ENCODE measurements around the gene IGF2R.

- TF ChIP-seq POLR2A (IDR thresholded peaks at IDR 0.05; ENCODE audit: low read length) (no peak), GATA1 (IDR thresholded peaks at IDR 0.05; ENCODE audit: low read depth, low read length) (no peak)
Measured at GRCh38 chr6:160147146-160147536, 178.3 kb downstream of the IGF2R start.
